SU-DHL-6 (cell line): Measurements from ENCODE around the gene LBH.

Experiments used
- H2AFZ ChIP-seq: fragments of 200-600 bp; sonication (generic); 2 replicates; pipeline ENCODE4 v1.6.1; 2014; ENCODE audit warnings: low read depth, mild to moderate bottlenecking, moderate library complexity, mixed read lengths, antibody characterized with exemption, low read length; ENCODE audit not compliant: severe bottlenecking
- H3F3A ChIP-seq: fragments of 200-600 bp; shearing (Covaris generic); 2 replicates; pipeline ENCODE4 v1.6.0; 2016; ENCODE audit warnings: antibody characterized with exemption, mild to moderate bottlenecking; ENCODE audit not compliant: insufficient read depth
- H3K27ac ChIP-seq: fragments of 200-600 bp; sonication (generic); 2 replicates; pipeline ENCODE4 v1.5.1; 2016; ENCODE audit warnings: low read depth, mild to moderate bottlenecking, low read length, moderate library complexity, mixed read lengths
- H3K27me3 ChIP-seq: fragments of 200-600 bp; sonication (generic), shearing (Covaris generic); 2 replicates; pipeline ENCODE4 v1.6.0; 2014; ENCODE audit warnings: mild to moderate bottlenecking, low read length
- H3K36me3 ChIP-seq: fragments of 200-600 bp; sonication (generic); 2 replicates; pipeline ENCODE4 v1.6.1; 2014; ENCODE audit warnings: mild to moderate bottlenecking, low read length, mixed read lengths
- H3K4me2 ChIP-seq: fragments of 300-600, 200-600 bp; shearing (Covaris generic), sonication (generic); 2 replicates; pipeline ENCODE4 v1.6.0; 2014; ENCODE audit warnings: low read length, low read depth, mild to moderate bottlenecking; ENCODE audit not compliant: poor library complexity, severe bottlenecking
- H3K4me3 ChIP-seq: fragments of 200-600 bp; sonication (generic); 2 replicates; pipeline ENCODE4 v1.5.1; 2014; ENCODE audit warnings: antibody characterized with exemption, low read length, mild to moderate bottlenecking, mixed read lengths; ENCODE audit not compliant: insufficient read depth, poor library complexity, severe bottlenecking
- H3K79me2 ChIP-seq: fragments of 200-600 bp; sonication (generic); 2 replicates; pipeline ENCODE4 v1.6.1; 2014; ENCODE audit warnings: mild to moderate bottlenecking, low read length, moderate library complexity; ENCODE audit not compliant: insufficient read depth
- H3K9ac ChIP-seq: fragments of 200-600 bp; sonication (generic); 2 replicates; pipeline ENCODE4 v1.7.0; 2014; ENCODE audit warnings: mild to moderate bottlenecking, low read length
- H3K9me2 ChIP-seq: fragments of 200-600 bp; sonication (generic); replicated peaks from 2 replicates; pipeline ENCODE4 v1.6.1; 2014; ENCODE audit warnings: low read length; ENCODE audit not compliant: insufficient read depth
- H3K9me3 ChIP-seq: fragments of 200-600 bp; sonication (generic); 2 replicates; pipeline ENCODE4 v1.6.1; 2014; ENCODE audit warnings: low read length, mixed read lengths; ENCODE audit not compliant: insufficient read depth
- H4K20me1 ChIP-seq: fragments of 200-600 bp; sonication (generic); 2 replicates; pipeline ENCODE4 v1.6.1; 2014; ENCODE audit warnings: low read depth, mild to moderate bottlenecking, antibody characterized with exemption, low read length, moderate library complexity, mixed read lengths
- CTCF ChIP-seq: fragments of 200-600 bp; sonication (generic); IDR thresholded peaks from one replicate; pipeline ENCODE4 v1.5.1; 2017; ENCODE audit warnings: antibody characterized with exemption, mild to moderate bottlenecking, low read length, moderate library complexity; ENCODE audit not compliant: insufficient read depth, poor library complexity, severe bottlenecking
- EZH2phosphoT487 ChIP-seq: fragments of 200-600 bp; sonication (generic), shearing (Covaris generic); conservative IDR thresholded peaks from 2 replicates; pipeline ENCODE4 v1.6.1; 2018; ENCODE audit warnings: mild to moderate bottlenecking, antibody characterized with exemption, low read length, moderate library complexity, mixed read lengths

LBH gene

DNA sequence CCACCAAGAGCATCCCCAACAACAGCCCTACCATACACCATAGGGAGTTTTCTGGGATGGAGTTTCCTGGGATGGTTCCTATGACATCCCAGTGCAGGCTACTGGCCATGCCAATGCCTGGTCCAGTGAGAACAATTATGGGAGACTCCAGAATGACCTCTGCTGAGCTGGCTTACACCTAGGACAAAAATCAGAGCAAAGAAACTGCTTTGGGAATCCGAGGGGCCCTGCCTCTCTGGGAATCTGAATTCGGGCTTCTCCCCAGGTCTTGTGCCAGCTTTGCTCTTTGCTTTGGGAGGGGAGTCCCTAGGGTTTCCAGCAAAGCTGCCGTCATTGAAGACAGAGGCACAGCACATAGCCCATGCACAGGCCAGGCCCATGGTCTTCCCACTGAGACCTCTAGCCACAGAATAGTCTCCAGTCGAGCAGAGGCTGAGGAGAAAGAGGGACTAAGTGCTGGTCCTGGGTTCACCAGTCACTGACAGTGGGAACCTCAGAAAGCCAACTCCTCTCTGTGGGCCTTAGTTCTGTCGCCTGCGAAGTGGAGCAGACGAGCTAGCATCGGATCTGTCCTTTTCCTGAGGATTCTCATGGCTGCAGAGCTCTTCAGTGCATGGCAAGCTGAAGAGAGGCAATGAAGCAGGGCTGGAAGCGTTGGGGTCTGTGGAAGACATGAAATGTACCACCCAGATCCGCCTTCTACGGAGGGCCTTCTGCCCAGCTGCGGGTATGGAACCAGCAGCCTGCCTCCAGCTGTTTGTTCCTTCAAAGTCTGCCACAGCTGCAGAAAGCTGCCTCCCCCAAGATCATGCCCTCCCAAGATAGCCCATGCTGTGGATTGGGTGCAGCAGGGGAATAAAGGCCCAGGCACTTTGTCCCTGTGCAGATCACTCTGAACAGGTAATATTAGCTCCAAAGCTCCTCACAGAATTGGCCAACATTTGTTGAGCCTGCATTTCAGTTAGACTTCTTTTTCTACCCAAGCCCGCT lies 11.2 kb upstream of the LBH start:
- Histone ChIP-seq H2AFZ (no peak overlapping the region), H3K4me3 (no peak overlapping the region), H3K9me3 (no peaks in the 10 kb centered on the region), H3K27ac (no peak overlapping the region), H3K9me2 (no peaks in the 10 kb centered on the region), H3K79me2 (no peaks in the 10 kb centered on the region), H3F3A (no peaks in the 10 kb centered on the region), H3K27me3 (no peaks in the 10 kb centered on the region), H4K20me1 (no peaks in the 10 kb centered on the region), H3K9ac (no peak overlapping the region), H3K4me2 (no peak overlapping the region), H3K36me3 (no peaks in the 10 kb centered on the region)
- no peak for TF ChIP-seq EZH2phosphoT487
- TF ChIP-seq CTCF, result no peak

GRCh38 chr2:30221531-30221930 lies 9.8 kb upstream of the LBH start:
- Histone ChIP-seq H3K27ac (no peak overlapping the region), H3K36me3 (no peaks in the 10 kb centered on the region), H3K9me3 (no peaks in the 10 kb centered on the region), H3K79me2 (no peaks in the 10 kb centered on the region), H4K20me1 (no peaks in the 10 kb centered on the region), H3K4me3 (no peak overlapping the region), H2AFZ (no peak overlapping the region), H3K9me2 (no peaks in the 10 kb centered on the region), H3K4me2 (no peak overlapping the region), H3K27me3 (no peaks in the 10 kb centered on the region), H3F3A (no peaks in the 10 kb centered on the region), H3K9ac (no peak overlapping the region)
- TF ChIP-seq CTCF, result no peak
- no peak for TF ChIP-seq EZH2phosphoT487

GRCh38 chr2:30222031-30222430 lies 9.3 kb upstream of the LBH start:
- H3K4me3 ChIP-seq, result no peak overlapping the region
- H3K79me2 ChIP-seq, result no peaks in the 10 kb centered on the region
- H3K9me3 ChIP-seq, result no peaks in the 10 kb centered on the region
- no peak overlapping the region for H3K4me2 ChIP-seq
- H3K36me3 ChIP-seq, result no peaks in the 10 kb centered on the region
- no peak overlapping the region for H3K27ac ChIP-seq
- no peaks in the 10 kb centered on the region for H3K27me3 ChIP-seq
- TF ChIP-seq CTCF (no peak), EZH2phosphoT487 (no peak)
- H3F3A ChIP-seq, result no peaks in the 10 kb centered on the region
- no peaks in the 10 kb centered on the region for H4K20me1 ChIP-seq
- no peak overlapping the region for H2AFZ ChIP-seq
- H3K9ac ChIP-seq, result no peak overlapping the region
- no peaks in the 10 kb centered on the region for H3K9me2 ChIP-seq
